Stimulated activated CD4-positive, alpha-beta T cell treated with anti-CD3 and anti-CD28 coated beads, Interleukin-4, amount 100 ng/mL, for 1 hour (primary cell): Measurements from ENCODE around the gene TMEM44.

Source experiments
- DNase-seq: peaks from one replicate; pipeline ENCODE4 v3.0.0-alpha.2; 2020

The TMEM44 gene, protein sequence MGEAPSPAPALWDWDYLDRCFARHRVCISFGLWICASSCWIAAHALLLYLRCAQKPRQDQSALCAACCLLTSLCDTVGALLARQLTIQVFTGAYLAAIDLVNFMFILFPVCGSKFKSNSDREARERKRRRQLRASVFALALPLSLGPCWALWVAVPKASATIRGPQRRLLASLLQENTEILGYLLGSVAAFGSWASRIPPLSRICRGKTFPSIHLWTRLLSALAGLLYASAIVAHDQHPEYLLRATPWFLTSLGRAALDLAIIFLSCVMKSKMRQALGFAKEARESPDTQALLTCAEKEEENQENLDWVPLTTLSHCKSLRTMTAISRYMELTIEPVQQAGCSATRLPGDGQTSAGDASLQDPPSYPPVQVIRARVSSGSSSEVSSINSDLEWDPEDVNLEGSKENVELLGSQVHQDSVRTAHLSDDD

GRCh38 chr3:194633349-194634004 lies at the start of gene TMEM44:
TMEM44 (minus strand) TSS chr3:194633419; CDS start chr3:194633215, 204 bp downstream.
- DNase-seq, result peak; percentile 56

DNA sequence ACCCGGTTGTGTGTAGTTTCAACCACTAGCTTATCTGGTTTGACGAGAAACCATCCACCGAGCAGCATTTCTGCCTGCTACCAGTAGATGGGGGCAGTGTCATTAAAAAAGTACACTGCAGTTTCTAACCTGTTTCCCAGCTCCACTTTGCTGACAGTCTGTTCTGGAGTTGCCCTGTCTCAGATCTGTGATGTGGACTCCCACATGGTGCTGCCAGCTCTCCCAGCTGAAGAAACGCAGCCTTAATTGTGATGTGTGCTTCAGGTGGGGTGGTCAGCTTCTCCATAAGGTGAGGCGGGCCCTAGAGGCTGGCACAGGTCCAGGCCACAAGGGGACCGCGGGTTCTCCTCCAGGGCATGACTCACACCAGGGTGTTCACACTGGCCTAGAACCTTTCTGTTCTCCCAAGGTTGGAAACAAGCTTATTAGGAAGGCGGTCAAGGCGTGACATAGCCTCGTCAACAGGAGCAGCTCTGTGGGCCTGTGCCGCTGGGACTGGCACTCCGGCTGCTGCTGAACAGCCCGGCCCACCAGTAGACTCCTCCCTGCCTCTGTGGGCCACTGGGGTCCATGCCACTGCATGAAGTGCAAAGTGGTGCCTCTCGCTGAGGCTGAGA lies 49.6 kb upstream of the TMEM44 start:
- DNase-seq, result peak; percentile 65

DNA sequence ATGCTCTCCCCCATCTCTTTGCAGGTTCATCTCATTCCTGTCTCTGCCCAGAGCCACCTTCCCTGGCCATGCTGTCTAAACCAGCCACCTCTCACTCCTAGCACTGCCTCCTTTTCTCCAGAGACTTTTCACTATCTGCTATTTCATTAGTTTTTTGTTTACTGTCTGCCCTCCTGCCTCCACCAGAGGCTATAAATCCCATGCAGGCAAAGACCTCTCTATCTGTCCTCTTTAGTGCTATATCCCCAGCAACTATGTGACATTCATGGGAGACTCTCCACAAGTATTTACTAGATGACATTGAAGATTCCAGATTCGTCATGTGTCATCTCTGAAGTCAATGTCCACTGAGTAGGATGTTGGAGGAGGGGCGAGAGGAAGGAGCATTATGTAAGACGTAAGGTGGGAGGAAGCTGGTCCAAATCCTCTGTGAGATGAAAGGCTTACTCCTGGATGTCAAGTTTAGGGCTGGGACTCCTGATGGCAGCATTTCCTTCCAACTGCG lies 49.0 kb upstream of the TMEM44 start:
- no peak for DNase-seq

GRCh38 chr3:194680888-194681615 lies 47.8 kb upstream of the TMEM44 start:
- no peak for DNase-seq

DNA sequence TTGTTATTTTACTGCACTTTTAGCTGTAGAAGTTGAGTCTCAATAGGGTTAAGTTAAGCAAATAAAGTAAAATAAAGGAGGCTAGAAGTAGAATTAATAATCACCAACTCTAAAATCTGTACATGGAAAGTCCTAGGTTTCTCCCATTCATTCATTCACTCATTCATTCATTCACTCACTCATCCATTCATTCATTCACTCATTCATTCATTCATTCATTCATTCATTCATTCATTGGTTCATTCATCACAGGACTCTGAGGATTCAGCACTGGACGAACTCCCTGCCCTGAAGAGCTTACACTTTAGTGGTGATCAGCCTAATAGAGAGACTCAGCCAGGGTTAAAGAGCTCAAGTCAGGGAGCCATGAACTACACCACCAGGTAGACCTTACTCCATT lies 43.3 kb upstream of the TMEM44 start:
- DNase-seq, result no peak

DNA sequence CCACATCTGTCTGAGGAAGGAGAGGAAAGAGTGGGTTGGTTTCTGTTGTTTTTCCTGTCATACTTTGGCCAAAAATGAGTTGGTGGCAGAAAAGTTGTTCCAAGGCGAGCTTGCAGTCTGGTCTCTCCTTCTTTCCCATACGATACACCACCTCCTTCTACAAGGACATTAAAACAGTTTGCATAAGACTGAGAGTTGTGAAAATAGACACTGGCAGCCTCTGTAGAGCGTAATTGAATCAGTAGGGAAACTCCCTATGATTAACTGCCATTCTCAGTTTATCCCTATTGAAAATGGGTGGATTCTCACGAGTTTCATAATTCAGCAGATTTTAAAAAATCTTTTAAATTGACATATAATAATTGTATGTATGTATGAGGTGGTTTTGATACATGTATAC lies 42.5 kb upstream of the TMEM44 start:
- DNase-seq, result no peak

DNA sequence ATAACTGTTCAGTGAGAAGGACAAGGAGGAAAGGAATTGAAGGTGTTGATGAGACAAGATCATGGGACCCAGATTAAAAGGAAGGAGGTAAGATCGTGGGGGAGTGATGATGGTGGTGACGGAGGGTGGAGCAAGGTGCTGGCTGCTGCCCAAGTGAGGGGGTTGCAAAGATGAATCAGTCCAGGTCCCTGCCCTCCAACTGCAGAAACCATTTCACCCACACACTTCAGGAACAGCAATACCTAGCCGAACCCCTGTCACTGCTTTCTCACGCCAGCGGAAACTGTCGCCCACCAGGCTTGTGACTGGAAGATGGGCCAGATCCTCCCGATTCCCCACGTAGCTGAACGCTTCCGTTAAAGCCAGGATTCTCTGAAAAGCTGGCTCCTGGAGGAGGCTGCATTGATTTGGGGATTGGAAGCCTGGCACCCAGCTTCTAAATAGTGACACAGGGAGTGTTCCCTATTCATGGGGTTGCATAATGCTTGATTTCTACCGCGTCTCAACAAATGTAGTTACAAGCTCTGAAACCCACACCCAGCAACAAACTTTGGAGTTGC lies 41.9 kb upstream of the TMEM44 start:
- DNase-seq, result peak; percentile 77

DNA sequence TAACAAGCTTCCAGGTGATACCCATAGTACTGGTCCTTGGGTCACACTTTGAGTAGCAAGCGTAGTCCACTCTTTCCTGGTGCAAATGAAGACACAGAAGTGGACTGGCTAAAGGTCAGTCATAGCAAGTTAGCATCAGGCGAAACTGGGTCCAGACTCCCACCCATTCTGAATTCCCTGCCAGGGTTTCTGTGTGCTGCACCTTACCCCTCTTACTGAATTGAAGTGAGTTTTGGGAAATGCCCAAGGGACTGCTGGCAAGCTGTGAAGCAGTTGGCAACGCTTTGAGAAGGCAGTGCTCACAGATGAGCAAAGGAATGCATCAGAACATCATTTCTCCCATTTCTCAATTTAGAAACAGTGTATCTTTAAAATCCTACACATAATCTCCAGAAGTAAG lies 40.5 kb upstream of the TMEM44 start:
- no peak for DNase-seq

DNA sequence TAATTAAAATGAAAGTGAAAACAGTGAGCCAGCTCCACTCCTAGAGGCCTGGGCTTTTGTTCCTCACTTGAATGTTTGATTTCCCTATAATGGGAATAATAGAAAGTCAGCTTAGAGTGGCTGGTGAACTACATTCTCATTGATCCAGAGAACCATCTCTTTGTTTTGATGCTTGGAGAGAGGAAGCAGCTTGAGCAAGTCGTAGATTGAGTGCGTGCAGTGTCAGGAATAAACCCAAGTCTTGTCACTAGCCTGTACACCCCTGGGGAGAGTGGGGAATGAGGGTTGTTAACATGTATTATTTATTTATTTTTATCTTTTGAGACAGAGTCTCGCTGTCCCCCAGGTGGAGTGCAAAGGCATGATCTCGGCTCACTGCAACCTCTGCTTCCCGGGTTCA lies 39.7 kb upstream of the TMEM44 start:
- DNase-seq, result no peak

- DNase-seq, result peak; percentile 89
Measured at GRCh38 chr3:194671900-194672808, 38.9 kb upstream of the TMEM44 start, which contains the start of gene LSG1. LSG1 (minus strand) TSS chr3:194672191; CDS start chr3:194672162, 29 bp downstream.

- DNase-seq, result no peak
Measured at GRCh38 chr3:194671511-194671899, 38.3 kb upstream of the TMEM44 start.

DNA sequence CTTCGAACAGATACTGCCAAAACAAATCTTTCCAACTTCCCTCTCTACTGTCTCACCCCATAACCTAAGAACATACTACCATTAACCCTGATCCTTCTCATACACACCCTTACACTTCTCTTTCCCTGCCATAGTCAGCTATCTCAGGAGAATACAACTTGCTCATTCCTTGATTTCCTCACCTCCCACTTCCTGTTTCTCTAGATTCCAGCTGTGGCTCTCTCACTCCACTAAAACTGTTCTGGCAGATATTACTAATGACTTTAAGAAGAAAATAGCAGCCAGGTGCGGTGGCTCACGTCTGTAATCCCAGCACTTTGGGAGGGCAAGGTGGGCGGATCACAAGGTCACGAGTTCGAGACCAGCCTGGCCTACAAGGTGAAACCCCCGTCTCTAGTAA lies 34.1 kb upstream of the TMEM44 start:
- DNase-seq, result no peak

DNA sequence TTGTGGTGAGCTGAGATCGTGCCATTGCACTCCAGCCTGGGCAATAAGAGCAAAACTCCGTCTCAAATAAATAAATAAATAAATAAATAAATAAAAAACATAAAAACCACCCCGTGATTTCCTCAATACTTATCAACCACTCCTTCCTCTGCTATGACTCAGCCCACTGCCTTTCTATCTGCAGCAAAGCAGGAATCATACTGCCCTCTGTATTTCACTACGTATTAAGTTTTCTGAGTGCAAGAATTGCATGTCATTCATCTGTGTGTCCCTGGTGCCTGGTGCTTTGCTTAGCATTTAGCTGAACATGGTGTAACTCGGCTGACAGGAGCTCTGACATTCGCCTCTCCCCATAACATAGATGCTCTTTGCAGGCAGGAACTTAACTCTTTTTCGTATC lies 31.6 kb upstream of the TMEM44 start:
- no peak for DNase-seq

GRCh38 chr3:194661946-194662345 lies 28.7 kb upstream of the TMEM44 start:
- no peak for DNase-seq

GRCh38 chr3:194661374-194661773 lies 28.2 kb upstream of the TMEM44 start:
- no peak for DNase-seq

DNA sequence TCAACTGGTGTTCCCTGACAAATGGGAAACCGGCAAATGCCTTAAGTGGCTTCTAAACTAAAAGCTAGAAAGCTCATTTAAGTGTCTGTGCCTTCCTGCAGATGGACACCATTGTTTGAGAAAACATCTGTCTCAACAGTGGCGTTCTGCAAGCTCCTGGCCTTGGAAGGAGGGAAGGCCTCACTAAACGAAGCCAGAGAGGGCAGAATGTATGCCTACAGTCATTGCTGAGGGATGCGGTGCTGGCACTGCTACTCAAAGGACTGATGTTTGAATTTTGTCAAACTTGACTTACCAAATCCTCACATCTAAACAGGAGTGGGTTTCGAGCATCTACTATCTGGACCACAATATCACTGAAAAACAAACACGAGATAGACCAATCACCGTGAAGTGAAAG lies 26.6 kb upstream of the TMEM44 start:
- no peak for DNase-seq

DNA sequence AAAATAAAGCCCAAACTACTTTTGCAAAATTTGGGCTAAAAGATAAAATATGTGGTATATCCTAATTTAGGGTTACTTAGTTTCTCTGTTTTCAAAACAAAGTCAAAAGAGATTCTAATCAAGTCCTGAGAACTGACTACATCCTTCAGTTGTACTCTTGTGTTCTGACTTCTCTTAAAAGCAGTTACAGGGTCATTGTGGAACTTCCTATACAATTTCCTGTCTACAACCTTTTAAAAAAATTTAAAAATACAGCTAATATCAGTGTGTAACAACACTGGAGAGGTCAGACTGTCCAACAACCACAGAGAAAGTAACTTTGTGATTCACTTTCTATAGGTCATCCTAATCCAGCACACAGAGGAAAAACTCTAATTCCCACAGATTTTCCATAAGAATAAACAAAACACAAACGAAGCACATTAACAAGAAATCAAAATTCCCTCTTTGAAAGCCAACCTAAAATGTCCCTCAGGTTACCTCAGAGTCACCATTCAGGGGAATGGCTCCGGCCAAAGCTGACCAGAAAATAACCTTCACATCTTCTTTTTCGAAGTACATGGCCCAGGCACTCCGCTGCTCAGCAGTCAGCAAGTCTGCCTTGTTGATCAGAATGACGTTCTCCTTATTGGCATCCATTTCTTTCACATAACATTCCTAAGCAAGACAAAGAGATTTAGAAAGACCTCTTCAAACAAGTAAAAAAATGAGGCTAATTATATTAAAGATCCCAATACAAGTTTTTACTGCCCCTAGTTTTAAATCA lies 25.4 kb upstream of the TMEM44 start:
- no peak for DNase-seq

- DNase-seq, result no peak
Measured at GRCh38 chr3:194657439-194657838, 24.2 kb upstream of the TMEM44 start.

GRCh38 chr3:194654443-194654842 lies 21.2 kb upstream of the TMEM44 start:
- DNase-seq, result no peak

- DNase-seq, result no peak
Measured at GRCh38 chr3:194647747-194648146, 14.5 kb upstream of the TMEM44 start.

- no peak for DNase-seq
Measured at GRCh38 chr3:194642769-194643168, 9.6 kb upstream of the TMEM44 start.
